ENCODE data around the gene CALML4. TPM values are rescaled to one million over a fixed set of nuclear protein-coding genes. Genes with fewer than 3 reads are reported as not detected.

The CALML4 gene
- total RNA-seq, 1 donor from 2014 or later, result 9.4 TPM

Other genes starting within 250 kb of the CALML4 start
- gene PIAS1, start 151.0 kb downstream of the CALML4 start, total RNA-seq (ENCODE audit: low replicate concordance), result 56.2 and 67.2 TPM in 2 replicates
- 29.5 and 43.0 TPM in 2 replicates for gene CLN6, start 24.4 kb upstream of the CALML4 start, total RNA-seq (ENCODE audit: low replicate concordance)
- 54.2 and 63.1 TPM in 2 replicates for gene FEM1B, start 72.4 kb upstream of the CALML4 start, total RNA-seq (ENCODE audit: low replicate concordance)
- 0.26 and 0.92 TPM in 2 replicates for gene ITGA11, start 226.8 kb upstream of the CALML4 start, total RNA-seq (ENCODE audit: low replicate concordance)

Data from type B pancreatic cell (in vitro differentiated cells).